K562 (cell line): ENCODE data around the gene INTS1. TPM values are rescaled to one million over a fixed set of nuclear protein-coding genes. Genes with fewer than 3 reads are reported as not detected.

ENCODE experiments used
- ATAC-seq: fragments of 200-7000 bp; cut with Tn5 transposase; 3 replicates; pipeline ENCODE4 v1.9.1; 2020; ENCODE audit warnings: moderate library complexity
- BruUV-seq: library from RNA; stranded (reverse); fragments of 400-500 nt; replicated peaks from 2 replicates; lab custom pipeline; 2021; lab: Mats Ljungman, UMichigan
- CTCF ChIA-PET: fragments of 300-600 bp; formaldehyde crosslinking; extraction: SDS; loops from one replicate; lab custom pipeline; 2021; ENCODE audit warnings: low intra/inter-chr PET ratio; lab: Yijun Ruan, JAX
- POLR2A ChIA-PET: fragments of 300-600, 350-650 bp; sonication (Branson Sonifier 250); formaldehyde crosslinking; extraction: SDS; loops from one replicate; lab custom pipeline; 2021; ENCODE audit warnings: antibody characterized with exemption, inconsistent platforms; lab: Yijun Ruan, JAX
- DNase-seq, 4 experiments: peaks; one replicate each; pipeline versions ENCODE4 v3.0.0 to v3.0.0-alpha.2; 2011 to 2018; ENCODE audit warnings: low spot score in 3 of 4, mixed read lengths in 3 of 4; ENCODE audit errors: extremely low read depth in 1 of 4
- FAIRE-seq: peaks from 2 replicates; lab custom pipeline; 2011; peaks lifted over from hg19 to GRCh38; lab: Jason Lieb, UNC
- H2AFZ ChIP-seq: 2 replicates; pipeline ENCODE4 v1.6.0; 2011; ENCODE audit warnings: low read depth, low read length, control low read depth, inconsistent platforms
- H3K27ac ChIP-seq: fragments of 200-600 bp; 3 replicates; pipeline ENCODE4 v1.8.0; 2011; ENCODE audit warnings: low read depth, mild to moderate bottlenecking, control low read depth, inconsistent platforms, low read length, moderate library complexity, mixed read lengths; ENCODE audit errors: extremely low read depth
- H3K27me3 ChIP-seq, 2 experiments: fragments of 300-600 bp in 1 of 2; 2 replicates in 1 of 2; 3 replicates in 1 of 2; pipeline versions ENCODE4 v1.6.0 to v1.8.0; 2011; ENCODE audit warnings: inconsistent platforms in 2 of 2, low read length in 2 of 2, mild to moderate bottlenecking in 1 of 2, mixed read lengths in 1 of 2, moderate library complexity in 1 of 2; ENCODE audit not compliant: control insufficient read depth in 2 of 2, insufficient read depth in 2 of 2
- H3K36me3 ChIP-seq: fragments of 300-600 bp; 3 replicates; pipeline ENCODE4 v1.8.0; 2011; ENCODE audit warnings: mild to moderate bottlenecking, low read length, inconsistent platforms; ENCODE audit not compliant: control insufficient read depth, insufficient read depth
- H3K4me1 ChIP-seq, 2 experiments: fragments of 200-600 bp in 1 of 2; replicated peaks in 1 of 2; 2 replicates in 1 of 2; 3 replicates in 1 of 2; pipeline versions ENCODE4 v1.5.1 to v1.8.0; 2011; ENCODE audit warnings: inconsistent platforms in 2 of 2, low read length in 2 of 2, mild to moderate bottlenecking in 1 of 2, mixed read lengths in 1 of 2, moderate library complexity in 1 of 2; ENCODE audit not compliant: control insufficient read depth in 2 of 2, insufficient read depth in 2 of 2
- H3K4me2 ChIP-seq: 2 replicates; pipeline ENCODE4 v1.6.1; 2011; ENCODE audit warnings: low read length, control low read depth, inconsistent platforms, mixed read lengths; ENCODE audit not compliant: insufficient read depth
- H3K4me3 ChIP-seq: fragments of 200-600 bp; sonication (generic), shearing (Covaris generic); 2 replicates; pipeline ENCODE4 v1.5.1; 2016; ENCODE audit warnings: control low read depth, inconsistent platforms
- H3K79me2 ChIP-seq: fragments of 200-600 bp; 3 replicates; pipeline ENCODE4 v1.8.0; 2011; ENCODE audit warnings: low read length, inconsistent platforms; ENCODE audit not compliant: control insufficient read depth, insufficient read depth
- H3K9ac ChIP-seq, 2 experiments: 2 replicates each; pipeline versions ENCODE4 v1.6.0 to v1.6.1; 2011; ENCODE audit warnings: low read depth in 2 of 2, low read length in 2 of 2, control low read depth in 1 of 2, inconsistent platforms in 1 of 2, mild to moderate bottlenecking in 1 of 2, mixed read lengths in 1 of 2; ENCODE audit not compliant: insufficient read depth in 1 of 2
- H3K9me1 ChIP-seq: one replicate; pipeline ENCODE4 v1.6.0; 2011; ENCODE audit warnings: inconsistent platforms, mild to moderate bottlenecking, low read length, moderate library complexity; ENCODE audit not compliant: control insufficient read depth, insufficient read depth
- H3K9me3 ChIP-seq: replicated peaks from 2 replicates; pipeline ENCODE4 v1.5.1; 2011; ENCODE audit warnings: low read depth, low read length, inconsistent platforms; ENCODE audit not compliant: control insufficient read depth, insufficient read depth
- H4K20me1 ChIP-seq: replicated peaks from 2 replicates; pipeline ENCODE4 v1.6.1; 2011; ENCODE audit warnings: low read length, inconsistent platforms, mixed read lengths; ENCODE audit not compliant: control insufficient read depth, insufficient read depth
- BCLAF1 ChIP-seq, 2 experiments: fragments of 450-650 bp in 1 of 2; IDR thresholded peaks; 2 replicates each; pipeline ENCODE4 v1.6.1; 2011 to 2017; ENCODE audit warnings: low read depth in 2 of 2, antibody characterized with exemption in 1 of 2, borderline replicate concordance in 1 of 2, low read length in 1 of 2, mild to moderate bottlenecking in 1 of 2, mixed read lengths in 1 of 2; ENCODE audit not compliant: control insufficient read depth in 1 of 2
- E2F4 ChIP-seq: sonication (generic); formaldehyde crosslinking; IDR thresholded peaks from 2 replicates; pipeline ENCODE4 v1.8.0; 2022; ENCODE audit warnings: mild to moderate bottlenecking, low read depth, missing genetic modification reagents
- E2F6 ChIP-seq, 2 experiments: IDR thresholded peaks; 2 replicates each; pipeline ENCODE4 v1.6.1; 2011; ENCODE audit warnings: borderline replicate concordance in 1 of 2, control low read depth in 1 of 2, low read depth in 1 of 2, low read length in 1 of 2, mild to moderate bottlenecking in 1 of 2, mixed read lengths in 1 of 2, moderate library complexity in 1 of 2; ENCODE audit not compliant: insufficient read depth in 1 of 2, insufficient read length in 1 of 2, poor library complexity in 1 of 2, severe bottlenecking in 1 of 2; ENCODE audit errors: extremely low read depth in 1 of 2
- FOXK2 ChIP-seq, 2 experiments: fragments of 450-650 bp; IDR thresholded peaks in 1 of 2; conservative IDR thresholded peaks in 1 of 2; 2 replicates each; pipeline ENCODE4 v1.6.1; 2016; ENCODE audit warnings: low read depth in 2 of 2, mild to moderate bottlenecking in 1 of 2
- HDAC2 ChIP-seq: fragments of 450-650 bp; IDR thresholded peaks from 2 replicates; pipeline ENCODE4 v1.6.1; 2016; ENCODE audit warnings: mild to moderate bottlenecking
- LCOR ChIP-seq: sonication (generic); formaldehyde crosslinking; IDR thresholded peaks from 2 replicates; pipeline ENCODE4 v1.8.0; 2022; ENCODE audit warnings: mild to moderate bottlenecking, missing genetic modification reagents
- MTF1 ChIP-seq: fragments of 250-450 bp; sonication (Bioruptor Pico); IDR thresholded peaks from 2 replicates; pipeline ENCODE4 v1.9.0; 2021; ENCODE audit warnings: moderate library complexity, mild to moderate bottlenecking, inconsistent platforms, borderline replicate concordance
- RAD51 ChIP-seq: fragments of 450-650 bp; IDR thresholded peaks from 2 replicates; pipeline ENCODE4 v1.7.1; 2016; ENCODE audit warnings: low read depth, mild to moderate bottlenecking, borderline replicate concordance
- SMARCC2 ChIP-seq: fragments of 450-650 bp; IDR thresholded peaks from 2 replicates; pipeline ENCODE4 v1.6.1; 2017; ENCODE audit warnings: antibody characterized with exemption, moderate library complexity, mild to moderate bottlenecking, low read depth
- WGBS: fragments of 100-300 bp; shearing (Covaris generic); methylation state at CpG from one replicate; pipeline ENCODE4 v1.1.6; 2016; ENCODE audit warnings: low coverage, mixed read lengths; ENCODE audit not compliant: insufficient coverage; ENCODE audit errors: missing lambda C conversion rate; 5-methylcytosine and 5-hydroxymethylcytosine counted together
- in situ Hi-C: fragments of 300-500 bp; cut with MboI; formaldehyde crosslinking; loops from 4 replicates; pipeline ENCODE4 v1.15.0; 2018; ENCODE audit warnings: inconsistent platforms, mixed read lengths
- intact Hi-C: fragments of 100-400 bp; cut with micrococcal nuclease; formaldehyde crosslinking; loops from 2 replicates; pipeline ENCODE4 v1.14.2; 2022
- polyA plus RNA-seq, 8 experiments: library from polyadenylated mRNA; depleted of rRNA in 4 of 8; stranded (reverse) in 5 of 8; unstranded in 3 of 8; fragments of >200 nt; fragmentation: Nextera tagmentation in 2 of 8; fragmentation: Illumina TruSeq in 1 of 8; extraction: Ambion mirVana in 2 of 8; extraction: Trizol in 1 of 8; gene quantifications; 2 replicates each; pipeline versions ENCODE4 v1.2.1 to v1.2.3, GENCODE V29; 2011 to 2014; ENCODE audit warnings: inconsistent platforms in 1 of 8, missing spikeins in 1 of 8
- total RNA-seq, 7 experiments: library from RNA; depleted of rRNA in 6 of 7; stranded (reverse); fragments of >200 nt in 6 of 7; fragmentation: Illumina TruSeq in 2 of 7; extraction: Trizol in 2 of 7; gene quantifications; 2 replicates each; pipeline versions ENCODE4 v1.2.1 to v1.2.3, GENCODE V29; 2011 to 2021; ENCODE audit warnings: low replicate concordance in 1 of 7

The INTS1 gene
- total and polyA plus RNA-seq, 9 of the 15 experiments (the other 6 are each of a cell fraction or from before 2014, with no cell fraction given): 0.34 to 119 (median 18.5) TPM

GRCh38 chr7:1434891-1435670 is 69.1 kb downstream of the INTS1 start:
- ChIA-PET POLR2A (interaction anchor here (0.6 kb wide), 2 partner anchors 26 to 32 kb away, joined by 3 to 4 read pairs; no protein-coding TSS in a partner anchor), CTCF (no interaction called here)
- FAIRE-seq (no peak), ATAC-seq (no peak), DNase-seq (no peak)
- intact Hi-C loops: no loop called here
- Histone ChIP-seq H3K27me3 (no peaks in the 10 kb centered on the region), H3K4me1 (peaks cover 0 to 59% of the 10 kb centered on the region in 2 experiments; a peak in 2 of 5 replicates), H3K9me3 (no peaks in the 10 kb centered on the region), H3K4me3 (no peak overlapping the region), H3K79me2 (no peaks in the 10 kb centered on the region), H3K4me2 (no peak overlapping the region), H3K36me3 (peaks cover 56% of the 10 kb centered on the region), H3K9me1 (peaks cover 3% of the 10 kb centered on the region), H4K20me1 (peaks cover 12% of the 10 kb centered on the region; the same call in 1 of the 2 replicates), H3K27ac (no peak overlapping the region), H2AFZ (no peak overlapping the region), H3K9ac (no peak overlapping the region; a peak in 1 of 4 replicates)
- in situ Hi-C loops: loop anchor here (5.0 kb wide), 1 partner anchor 32 kb away; no protein-coding TSS in a partner anchor
- no TSS peak for BruUV-seq
- WGBS: 95% methylated on average over 14 of the region's 22 CpGs
- TF ChIP-seq FOXK2 (conservative IDR thresholded peaks at IDR 0.05 in 1 of 2, IDR thresholded peaks at IDR 0.05 in 1 of 2; ENCODE audit: low read depth in 2 of 2) (no peak), RAD51 (no peak), HDAC2 (no peak), LCOR (CRISPR knock-in tag) (no peak), MTF1 (no peak), E2F4 (CRISPR knock-in tag) (no peak), E2F6 (IDR thresholded peaks at IDR 0.05; ENCODE audit: borderline replicate concordance in 1 of 2, extremely low read depth in 1 of 2, insufficient read depth in 1 of 2, insufficient read length in 1 of 2, low read depth in 1 of 2, low read length in 1 of 2, poor library complexity in 1 of 2, severe bottlenecking in 1 of 2) (no peak), SMARCC2 (no peak), BCLAF1 (IDR thresholded peaks at IDR 0.05; ENCODE audit: borderline replicate concordance in 1 of 2, control insufficient read depth in 1 of 2, low read depth in 2 of 2, low read length in 1 of 2) (no peak)
